NT2/D1 (cell line): ENCODE data around the gene ZSWIM5.
"Not testable (repeated sequence)": the region's sequence is repeated elsewhere in the genome, so short reads cannot be mapped to it uniquely, and the experiment has no call there.

Experiments used
- DNase-seq: peaks from one replicate; pipeline ENCODE4 v3.0.0-alpha.2; 2011; ENCODE audit warnings: low read depth, low spot score
- H3K27me3 ChIP-seq: 2 replicates; pipeline ENCODE4 v1.6.0; 2011; ENCODE audit warnings: mild to moderate bottlenecking; ENCODE audit not compliant: insufficient read length, insufficient read depth
- H3K36me3 ChIP-seq: 2 replicates; pipeline ENCODE4 v1.6.1; 2011; ENCODE audit warnings: mild to moderate bottlenecking, low read length, mixed read lengths; ENCODE audit not compliant: insufficient read depth, insufficient read length
- H3K4me1 ChIP-seq: 2 replicates; pipeline ENCODE4 v1.5.1; 2011; ENCODE audit not compliant: insufficient read depth, insufficient read length
- H3K4me3 ChIP-seq: 2 replicates; pipeline ENCODE4 v1.5.1; 2011; ENCODE audit warnings: low read depth; ENCODE audit not compliant: insufficient read length
- H3K9ac ChIP-seq: 2 replicates; pipeline ENCODE4 v1.6.0; 2011; ENCODE audit warnings: low read depth; ENCODE audit not compliant: insufficient read length
- H3K9me3 ChIP-seq: 2 replicates; pipeline ENCODE4 v1.5.1; 2011; ENCODE audit warnings: mild to moderate bottlenecking, low read length; ENCODE audit not compliant: insufficient read depth
- SUZ12 ChIP-seq: IDR thresholded peaks from 2 replicates; pipeline ENCODE4 v1.6.1; 2011; ENCODE audit not compliant: insufficient read length, insufficient read depth; ENCODE audit errors: extremely low read depth
- YY1 ChIP-seq: IDR thresholded peaks from 2 replicates; pipeline ENCODE4 v1.6.1; 2011; ENCODE audit not compliant: insufficient read length, insufficient read depth
- ZNF274 ChIP-seq: IDR thresholded peaks from 2 replicates; pipeline ENCODE4 v1.6.1; 2011; ENCODE audit warnings: mild to moderate bottlenecking, low read depth, low read length

ZSWIM5 gene

DNA sequence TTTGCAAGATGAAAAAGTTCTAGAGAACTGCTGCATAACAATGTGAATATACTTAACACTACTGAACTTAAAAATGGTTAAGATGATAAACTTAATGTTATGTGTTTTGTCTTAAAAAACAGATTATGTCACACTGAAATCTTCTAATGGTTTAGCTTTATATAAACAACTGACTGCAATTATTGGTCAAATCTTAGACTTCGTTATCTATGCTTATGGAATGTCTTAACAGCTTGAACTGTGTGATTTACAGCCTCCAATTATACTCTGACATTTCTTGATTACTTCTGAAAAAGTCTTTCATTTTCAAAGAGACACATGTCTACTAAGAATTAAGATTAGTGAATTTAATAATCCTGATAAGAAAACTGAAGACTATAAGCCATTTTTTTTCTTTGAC, 71.1 kb downstream of the ZSWIM5 start:
- H3K9ac ChIP-seq: no peak overlapping the region
- H3K36me3 ChIP-seq: no peaks in the 10 kb centered on the region

DNA sequence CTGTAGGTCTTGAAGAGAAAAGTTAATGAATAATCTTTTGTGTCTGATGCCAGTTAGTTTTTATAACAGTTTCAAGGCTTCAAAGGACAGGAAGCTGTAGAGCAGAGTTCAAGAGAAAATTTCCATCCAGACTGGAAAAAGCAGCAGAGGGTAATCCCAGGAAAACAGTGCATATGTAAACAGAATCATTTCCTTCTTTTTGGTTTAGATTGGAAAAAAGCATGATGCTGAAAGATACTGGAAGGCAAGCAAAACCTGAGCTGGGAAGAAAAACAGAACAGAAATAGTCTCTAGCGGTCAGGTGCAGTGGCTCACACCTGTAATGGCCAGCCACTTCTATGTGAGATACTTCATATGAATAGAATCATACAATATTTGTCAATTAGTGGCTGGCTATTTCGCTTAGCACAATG, 71.9 kb downstream of the ZSWIM5 start:
- H3K27me3 ChIP-seq: no peaks in the 10 kb centered on the region
- no peaks in the 10 kb centered on the region for H3K9me3 ChIP-seq
- no peak for DNase-seq
- no peak for TF ChIP-seq YY1
- no peak for TF ChIP-seq SUZ12
- no peak for TF ChIP-seq ZNF274
- H3K36me3 ChIP-seq: no peaks in the 10 kb centered on the region
- no peak overlapping the region for H3K4me3 ChIP-seq
- no peak overlapping the region for H3K9ac ChIP-seq
- no peaks in the 10 kb centered on the region for H3K4me1 ChIP-seq

More for the DNA sequence above, 71.1 kb downstream of the ZSWIM5 start:
- no peak for DNase-seq
- TF ChIP-seq YY1: no peak
- TF ChIP-seq ZNF274: no peak
- no peak for TF ChIP-seq SUZ12
- Histone ChIP-seq H3K4me3 (no peak overlapping the region), H3K4me1 (no peaks in the 10 kb centered on the region), H3K9me3 (no peaks in the 10 kb centered on the region), H3K27me3 (no peaks in the 10 kb centered on the region)

DNA sequence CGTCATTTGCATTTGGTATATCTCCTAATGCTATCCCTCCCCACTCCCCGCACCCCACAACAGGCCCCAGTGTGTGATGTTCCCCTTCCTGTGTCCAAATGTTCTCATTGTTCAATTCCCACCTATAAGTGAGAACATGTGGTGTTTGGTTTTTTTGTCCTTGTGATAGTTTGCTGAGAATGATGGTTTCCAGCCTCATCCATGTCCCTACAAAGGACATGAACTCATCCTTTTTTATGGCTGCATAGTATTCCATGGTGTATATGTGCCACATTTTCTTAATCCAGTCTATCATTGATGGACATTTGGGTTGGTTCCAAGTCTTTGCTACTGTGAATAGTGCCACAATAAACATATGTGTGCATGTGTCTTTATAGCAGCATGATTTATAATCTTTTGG, 73.7 kb downstream of the ZSWIM5 start:
- H3K36me3 ChIP-seq, H3K9me3 ChIP-seq, H3K9ac ChIP-seq, H3K4me1 ChIP-seq, H3K27me3 ChIP-seq, DNase-seq, H3K4me3 ChIP-seq: not testable (repeated sequence)

DNA sequence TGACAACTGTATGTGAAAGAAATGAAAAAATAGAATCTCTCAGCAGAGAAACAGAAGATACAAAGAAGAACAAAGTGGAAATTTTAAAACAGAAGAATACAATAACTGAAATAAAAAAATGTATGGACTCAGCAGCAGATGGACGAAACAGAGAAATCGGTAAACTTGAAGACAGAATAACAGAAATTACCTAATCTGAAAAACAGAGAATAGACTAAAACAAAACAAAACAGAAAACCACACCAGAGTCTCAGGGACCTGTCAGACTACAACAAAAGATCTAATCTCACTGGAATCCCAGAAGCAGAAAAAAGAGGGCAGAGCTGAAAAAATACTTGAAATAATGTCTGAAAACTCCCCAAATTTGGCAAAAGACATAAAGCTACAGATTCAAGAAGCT, 83.0 kb downstream of the ZSWIM5 start:
- no peaks in the 10 kb centered on the region for H3K9me3 ChIP-seq
- no peaks in the 10 kb centered on the region for H3K36me3 ChIP-seq
- H3K4me3 ChIP-seq: no peak overlapping the region
- H3K4me1 ChIP-seq: peaks cover 5% of the 10 kb centered on the region
- H3K27me3 ChIP-seq: no peaks in the 10 kb centered on the region
- no peak for DNase-seq
- TF ChIP-seq ZNF274 (no peak), YY1 (no peak), SUZ12 (no peak)
- no peak overlapping the region for H3K9ac ChIP-seq

DNA sequence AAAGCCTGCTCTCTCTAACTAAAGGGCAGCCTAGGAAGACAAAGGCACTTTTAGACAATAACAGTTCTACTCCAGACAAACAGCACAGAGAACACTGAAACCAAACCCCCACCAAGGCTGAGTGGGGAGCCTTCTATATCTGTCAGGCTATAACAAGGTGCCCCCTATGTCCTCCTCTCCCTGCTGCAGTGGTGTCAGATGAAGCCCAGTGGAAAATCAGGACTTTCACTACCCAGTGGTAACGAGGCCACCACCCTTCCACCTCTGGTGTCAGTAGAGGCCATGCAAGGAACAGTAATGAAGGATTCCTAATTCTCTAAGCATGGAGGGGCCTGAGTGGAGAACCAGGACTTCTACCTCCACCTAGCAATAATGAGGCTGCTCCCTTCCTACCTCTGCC, 83.7 kb downstream of the ZSWIM5 start:
- DNase-seq: no peak
- no peak for TF ChIP-seq SUZ12
- no peak for TF ChIP-seq ZNF274
- TF ChIP-seq YY1: no peak
- Histone ChIP-seq H3K4me3 (no peak overlapping the region), H3K27me3 (no peaks in the 10 kb centered on the region), H3K9me3 (no peaks in the 10 kb centered on the region), H3K4me1 (peaks cover 5% of the 10 kb centered on the region), H3K36me3 (no peaks in the 10 kb centered on the region), H3K9ac (no peak overlapping the region)

DNA sequence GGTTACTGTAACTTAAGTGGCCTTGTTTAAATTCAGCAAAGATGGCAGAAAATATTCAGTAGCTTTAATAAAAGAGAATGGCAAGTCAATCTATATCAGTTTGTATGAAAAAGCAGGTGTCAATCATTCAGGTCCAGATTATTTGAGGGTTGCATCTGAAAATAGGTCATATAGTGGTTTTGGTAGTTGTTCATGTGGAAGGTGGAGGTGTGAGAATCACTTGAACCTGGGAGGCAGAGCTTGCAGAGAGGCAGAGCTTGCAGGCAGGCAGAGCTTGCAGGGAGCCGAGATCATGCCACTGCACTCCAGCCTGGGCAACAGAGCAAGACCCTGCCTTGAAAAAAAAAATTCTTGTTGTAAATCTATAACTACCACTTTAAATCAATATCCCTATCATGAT, 88.6 kb downstream of the ZSWIM5 start:
- Histone ChIP-seq H3K9me3 (peaks cover 22% of the 10 kb centered on the region; the same call in 1 of the 2 replicates), H3K4me3 (no peak overlapping the region), H3K9ac (no peak overlapping the region), H3K36me3 (no peaks in the 10 kb centered on the region), H3K4me1 (peaks cover 4% of the 10 kb centered on the region), H3K27me3 (no peaks in the 10 kb centered on the region)
- TF ChIP-seq SUZ12 (no peak), ZNF274 (no peak), YY1 (no peak)
- DNase-seq: no peak

DNA sequence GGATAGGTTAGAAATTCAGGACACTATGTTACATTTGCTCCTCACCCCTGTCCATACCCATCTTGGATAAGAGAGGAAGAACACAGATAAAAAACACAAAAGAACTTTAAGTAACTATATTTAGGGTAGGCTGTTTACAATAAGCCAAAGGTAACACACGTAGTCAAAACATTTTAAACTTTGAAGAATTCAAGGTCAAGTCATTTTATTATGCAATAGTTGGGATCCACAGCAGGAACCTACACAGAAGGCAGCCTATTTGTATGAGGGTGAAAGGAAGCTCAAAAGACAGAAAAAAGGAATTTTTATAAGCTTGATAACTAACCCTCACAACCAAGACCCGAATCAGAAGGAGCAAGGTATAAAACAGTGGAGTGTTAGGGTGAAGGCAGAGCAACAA, 89.6 kb downstream of the ZSWIM5 start:
- Histone ChIP-seq H3K4me3 (no peak overlapping the region), H3K9me3 (peaks cover 22% of the 10 kb centered on the region; the same call in 1 of the 2 replicates), H3K4me1 (no peaks in the 10 kb centered on the region), H3K27me3 (no peaks in the 10 kb centered on the region), H3K9ac (no peak overlapping the region), H3K36me3 (no peaks in the 10 kb centered on the region)
- DNase-seq: no peak
- TF ChIP-seq YY1 (no peak), SUZ12 (no peak), ZNF274 (no peak)

DNA sequence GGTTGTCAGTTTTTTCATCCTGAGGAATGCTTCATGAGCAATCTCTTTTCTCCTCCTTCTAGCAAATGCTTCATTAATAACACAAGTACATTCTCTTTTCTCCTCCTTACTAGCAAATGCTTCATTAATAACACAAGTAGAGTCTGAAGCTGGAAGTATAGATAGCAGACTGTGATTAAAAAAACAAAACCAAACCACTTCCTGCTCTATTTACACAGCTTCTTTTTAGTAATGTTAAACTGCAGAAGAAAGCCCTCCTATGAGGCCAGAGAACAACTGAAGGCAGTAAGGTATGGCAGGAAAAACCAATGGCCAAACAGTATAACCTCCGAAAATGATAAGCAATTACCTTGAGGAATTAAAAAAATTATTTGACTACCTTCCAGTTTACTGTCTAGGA, 90.1 kb downstream of the ZSWIM5 start:
- TF ChIP-seq YY1: no peak
- no peak for TF ChIP-seq SUZ12
- no peak for TF ChIP-seq ZNF274
- no peaks in the 10 kb centered on the region for H3K36me3 ChIP-seq
- no peak overlapping the region for H3K4me3 ChIP-seq
- no peak for DNase-seq
- peaks cover 26% of the 10 kb centered on the region; the same call in 1 of the 2 replicates for H3K9me3 ChIP-seq
- H3K27me3 ChIP-seq: no peaks in the 10 kb centered on the region
- no peak overlapping the region for H3K9ac ChIP-seq
- H3K4me1 ChIP-seq: no peaks in the 10 kb centered on the region

DNA sequence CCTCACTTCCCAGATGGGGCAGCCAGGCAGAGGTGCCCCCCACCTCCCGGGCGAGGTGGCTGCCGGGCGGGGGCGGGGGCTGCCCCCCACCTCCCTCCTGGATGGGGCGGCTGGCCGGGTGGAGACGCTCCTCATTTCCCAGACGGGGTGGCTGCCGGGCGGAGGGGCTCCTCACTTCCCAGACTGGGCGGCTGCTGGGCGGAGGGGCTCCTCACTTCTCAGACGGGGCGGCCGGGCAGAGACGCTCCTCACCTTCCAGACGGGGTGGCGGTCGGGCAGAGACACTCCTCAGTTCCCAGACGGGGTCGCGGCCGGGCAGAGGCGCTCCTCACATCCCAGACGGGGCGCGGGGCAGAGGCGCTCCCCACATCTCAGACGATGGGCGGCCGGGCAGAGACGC, 91.2 kb downstream of the ZSWIM5 start:
- H3K36me3 ChIP-seq, H3K4me3 ChIP-seq, H3K4me1 ChIP-seq, H3K9ac ChIP-seq, DNase-seq, H3K27me3 ChIP-seq: not testable (repeated sequence)
- H3K9me3 ChIP-seq: peaks cover 36% of the 10 kb centered on the region
